GM19025 (cell line): ENCODE measurements around the gene PRDM16.

Source experiments
- ATAC-seq: cut with Tn5 transposase; IDR thresholded peaks from one replicate; pipeline ENCODE4 v1.9.1; 2021; ENCODE audit warnings: mild to moderate bottlenecking, low read depth, moderate library complexity; ENCODE audit not compliant: unreplicated experiment

The PRDM16 gene

DNA sequence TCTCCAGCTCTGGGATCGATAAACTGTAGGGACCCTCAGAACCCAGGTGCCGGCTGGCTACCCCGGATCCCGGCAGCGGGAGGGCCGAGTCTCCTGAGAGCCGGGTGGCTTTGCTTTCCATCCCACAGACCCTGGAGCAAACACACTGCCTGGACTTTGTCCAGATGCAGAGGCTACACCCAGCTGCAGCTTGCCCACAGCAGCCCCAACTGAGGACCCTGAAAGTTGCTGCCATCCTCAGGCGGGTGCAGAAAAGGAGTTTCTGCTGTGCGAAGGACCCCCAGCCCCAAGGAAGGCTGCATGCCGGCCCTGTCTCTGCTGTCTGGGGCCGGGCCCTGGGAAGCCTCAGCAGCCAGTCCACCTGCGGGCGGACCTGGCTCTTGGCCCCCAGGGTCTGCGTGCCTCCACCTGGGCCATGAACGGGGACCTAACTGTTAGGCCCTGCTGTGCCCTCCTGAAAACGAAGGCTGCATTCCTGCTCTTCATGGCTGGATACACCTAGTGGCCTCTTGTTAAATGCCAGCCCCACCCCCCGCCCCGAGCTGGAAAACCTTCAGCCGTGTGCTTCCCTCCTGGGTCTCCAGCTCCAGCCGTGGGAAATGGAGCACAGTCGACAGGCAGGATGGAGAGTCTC lies 287.9 kb downstream of the PRDM16 start:
- ATAC-seq: no peak

DNA sequence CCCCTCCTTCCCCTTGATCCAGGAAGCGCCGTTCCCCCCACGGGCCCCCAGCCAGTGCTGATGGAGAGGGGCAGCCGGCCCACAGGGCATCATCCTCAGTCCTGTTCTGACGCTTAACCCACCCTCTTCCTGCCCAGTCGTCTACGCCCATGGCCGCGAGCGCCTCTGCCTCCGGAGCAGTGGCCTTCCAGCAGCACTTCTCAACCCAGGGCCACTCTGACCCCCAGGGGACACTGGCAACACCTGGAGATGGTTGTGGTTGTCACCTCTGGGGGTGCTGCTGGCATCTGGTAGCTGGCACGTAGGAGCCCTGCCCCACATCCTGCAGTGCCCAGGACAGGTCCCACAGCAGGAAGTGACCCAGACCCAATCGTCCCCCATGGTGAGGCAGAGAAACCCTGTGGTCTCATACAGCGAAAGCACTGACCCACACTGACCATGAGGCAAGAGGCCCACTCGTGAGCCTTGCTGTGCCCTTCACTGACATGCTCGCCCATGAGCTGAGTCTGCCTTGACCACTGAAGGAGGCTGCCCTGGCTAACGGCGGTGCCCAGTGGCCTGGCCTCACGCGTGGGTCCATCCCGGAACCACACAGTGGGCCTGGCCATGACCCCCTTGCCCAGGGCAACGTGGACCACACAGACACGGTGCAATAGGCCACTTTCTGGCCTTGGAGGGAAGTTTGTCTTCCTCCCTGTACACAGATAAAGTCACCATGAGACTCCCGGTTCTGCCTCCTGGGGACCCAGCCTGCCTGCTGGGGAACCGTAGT lies 288.7 kb downstream of the PRDM16 start:
- ATAC-seq: no peak

DNA sequence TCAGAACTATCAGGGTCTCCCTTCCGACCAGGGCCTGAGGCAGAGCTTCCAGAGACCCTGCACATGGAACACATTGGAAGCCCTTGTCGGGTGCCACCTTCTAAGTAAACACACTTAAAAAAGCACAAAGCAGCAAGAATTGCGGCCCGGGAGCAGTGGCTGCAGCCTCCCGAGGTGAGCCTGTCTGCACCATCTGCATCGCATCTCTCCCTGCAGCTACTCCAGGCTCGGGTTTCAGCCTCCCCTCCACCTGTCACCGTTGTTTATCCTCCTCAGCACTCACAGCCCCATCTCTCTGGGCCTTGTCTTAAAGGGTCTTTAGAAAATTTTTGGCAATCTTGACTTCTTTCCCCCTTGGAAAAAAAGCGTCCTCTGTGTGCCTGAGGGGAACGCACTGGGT lies 290.3 kb downstream of the PRDM16 start:
- no peak for ATAC-seq

DNA sequence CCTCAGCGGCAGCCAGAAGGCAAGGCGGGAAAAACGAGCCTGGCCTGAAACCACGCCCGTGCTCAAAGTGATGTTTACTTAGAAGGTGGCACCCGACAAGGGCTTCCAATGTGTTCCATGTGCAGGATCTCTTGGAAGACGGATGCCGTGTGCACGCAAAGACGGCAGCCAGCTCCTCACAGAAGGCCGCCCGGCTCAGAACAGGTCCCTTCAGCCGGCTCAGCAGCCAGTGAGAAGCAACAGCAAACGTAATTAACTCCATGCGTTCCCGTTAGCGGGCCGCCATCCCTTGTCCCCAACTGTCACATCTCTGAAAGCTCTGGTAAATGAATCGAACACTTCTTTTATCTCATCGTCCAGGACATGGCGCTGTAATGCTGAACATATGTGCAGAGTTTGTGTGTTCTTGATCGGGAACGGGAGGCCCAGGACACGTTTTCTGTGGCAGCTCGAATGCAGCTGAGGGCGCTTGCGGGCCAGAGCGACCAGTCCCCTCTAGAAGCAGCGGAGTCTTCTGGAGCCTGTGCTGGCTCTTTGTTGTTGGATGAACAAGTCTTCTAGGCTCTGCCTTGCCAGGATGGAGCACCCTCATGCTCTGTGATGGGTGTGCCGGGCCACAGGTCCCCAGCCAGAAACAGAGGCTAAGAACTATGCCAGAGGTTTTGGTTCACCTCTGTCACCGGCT lies 290.9 kb downstream of the PRDM16 start:
- no peak for ATAC-seq

DNA sequence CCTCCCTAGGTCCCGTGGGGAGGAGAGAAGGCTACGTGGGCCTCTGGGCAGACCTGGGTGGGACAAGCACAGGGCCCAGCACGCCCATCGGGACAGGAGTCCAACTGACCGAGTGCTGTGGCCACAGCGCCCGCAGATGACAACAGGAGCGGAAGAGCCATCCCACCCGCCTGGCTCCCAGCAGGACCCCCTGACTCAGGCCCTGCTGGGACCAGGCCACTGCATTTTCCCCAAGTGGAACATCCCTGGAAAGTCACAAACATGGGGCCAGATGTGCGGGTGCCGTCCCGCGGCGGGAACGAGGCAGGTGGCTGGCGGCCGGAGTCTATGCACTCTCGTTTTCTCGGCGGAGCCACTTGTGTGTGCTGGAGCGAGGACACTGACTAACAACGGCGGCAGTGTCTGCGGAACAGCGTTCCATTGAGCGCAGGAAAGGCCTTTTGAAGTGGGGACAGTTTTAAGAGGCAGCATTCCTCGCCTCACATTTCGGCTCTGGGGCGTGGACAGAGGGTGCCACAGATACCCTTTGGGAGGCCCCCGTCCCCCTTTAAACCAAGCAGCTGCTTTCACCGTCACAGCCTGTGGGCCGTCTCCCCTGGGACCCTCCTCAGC lies 291.7 kb downstream of the PRDM16 start:
- no peak for ATAC-seq

DNA sequence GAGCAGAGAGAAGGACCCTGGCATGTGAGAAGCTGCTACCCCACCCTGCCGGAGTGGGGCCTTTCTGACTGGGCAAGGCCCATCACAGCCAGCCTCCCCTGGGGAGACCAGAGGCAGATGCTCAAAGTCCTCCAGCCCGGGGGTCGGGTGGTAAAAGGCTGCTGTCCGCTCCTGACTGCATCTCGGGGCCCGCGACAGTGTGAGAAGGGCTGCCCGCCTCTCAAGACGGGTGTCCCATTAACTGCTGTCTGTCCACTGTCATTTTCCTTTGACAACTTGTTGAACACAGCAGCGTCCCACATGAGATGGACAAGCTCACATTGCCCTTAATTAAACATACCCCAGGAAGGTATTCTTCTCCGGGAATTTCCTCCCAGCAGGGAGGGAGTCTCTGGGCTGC lies 294.0 kb downstream of the PRDM16 start:
- ATAC-seq: no peak

DNA sequence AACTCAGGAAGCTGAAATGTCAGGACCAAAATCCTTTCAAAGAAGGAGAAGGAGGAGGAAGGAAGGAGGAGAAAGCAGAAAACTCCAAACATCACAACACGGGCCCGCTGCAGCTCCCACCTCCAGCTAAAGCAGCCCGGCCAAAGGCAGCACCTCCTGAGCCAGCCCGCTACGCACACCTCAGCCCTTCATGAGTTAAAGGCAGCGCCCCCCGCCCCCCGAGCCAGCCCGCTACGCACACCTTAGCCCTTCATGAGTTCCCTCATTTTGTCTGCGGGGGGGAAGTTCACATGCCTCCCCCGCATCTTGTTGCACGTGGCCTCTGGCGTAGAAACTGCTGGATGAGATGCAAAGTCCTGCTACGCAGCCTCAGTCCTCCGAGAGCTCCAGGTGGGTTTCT lies 294.8 kb downstream of the PRDM16 start:
- no peak for ATAC-seq

DNA sequence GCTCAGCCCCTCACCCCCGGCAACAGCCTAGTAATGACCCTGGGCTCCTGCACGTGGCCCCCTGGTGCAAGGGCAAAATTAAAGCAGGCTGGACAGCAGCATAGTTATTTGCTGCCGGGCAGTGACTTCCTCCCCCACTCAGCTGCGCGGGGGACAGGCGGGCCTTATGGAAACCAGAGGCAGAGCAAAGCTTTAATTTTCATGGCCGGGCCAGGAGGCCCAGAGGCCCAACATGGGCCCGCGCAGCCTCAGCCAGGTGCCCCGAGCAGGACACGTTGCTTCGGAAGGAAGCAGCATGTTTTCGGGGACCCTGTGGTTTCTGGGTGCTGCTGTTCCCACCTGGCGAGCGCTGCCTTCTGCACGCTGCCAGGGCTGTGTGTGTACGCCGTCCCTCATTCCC lies 295.5 kb downstream of the PRDM16 start:
- ATAC-seq: no peak

DNA sequence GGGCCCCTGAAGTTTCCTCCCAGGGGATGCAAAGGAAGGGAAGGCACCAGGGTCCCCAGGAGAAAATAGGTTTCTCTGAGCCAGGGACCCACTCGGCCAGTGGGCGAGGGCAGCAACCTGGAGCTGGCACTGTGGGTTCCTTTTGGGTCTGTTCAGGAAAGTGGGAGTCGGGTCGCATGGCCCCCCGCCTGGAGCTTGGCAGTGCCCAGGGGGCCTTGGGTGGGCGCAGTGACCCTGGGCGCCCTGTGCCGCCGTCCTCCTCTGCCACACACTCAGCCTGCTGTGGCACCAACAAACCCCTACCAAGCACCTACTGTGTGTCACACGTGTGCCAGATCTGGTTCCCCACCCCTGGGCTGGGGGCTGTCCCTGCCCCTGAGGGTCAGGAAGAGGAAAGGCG lies 296.0 kb downstream of the PRDM16 start:
- ATAC-seq: no peak

DNA sequence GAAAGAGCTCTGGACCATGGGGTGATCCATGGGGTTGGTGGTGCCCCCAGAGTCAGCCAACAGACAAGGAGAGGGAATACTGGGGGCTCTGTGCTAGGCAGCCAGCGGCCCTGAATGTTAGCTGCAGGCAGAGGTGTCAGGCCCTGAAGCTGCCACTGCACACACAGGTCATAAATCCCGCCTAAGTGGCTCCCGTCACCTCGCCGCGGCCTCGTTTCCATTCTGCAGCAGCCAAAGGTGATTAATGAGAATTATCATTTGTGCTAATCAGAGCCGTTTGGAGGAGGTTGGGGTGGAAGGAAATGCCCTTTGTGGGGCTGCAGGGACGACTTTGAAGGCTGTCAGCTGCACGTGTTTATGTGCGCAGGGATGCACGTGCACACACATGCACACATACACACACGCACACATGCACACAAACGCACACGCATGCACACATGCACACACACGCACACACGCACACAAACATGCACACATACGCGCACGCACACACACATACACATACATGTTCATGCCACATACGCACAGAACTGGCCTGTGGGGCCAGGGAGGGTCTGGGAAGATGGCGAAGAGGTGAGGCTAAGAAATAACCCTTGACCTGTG lies 296.6 kb downstream of the PRDM16 start:
- no peak for ATAC-seq

DNA sequence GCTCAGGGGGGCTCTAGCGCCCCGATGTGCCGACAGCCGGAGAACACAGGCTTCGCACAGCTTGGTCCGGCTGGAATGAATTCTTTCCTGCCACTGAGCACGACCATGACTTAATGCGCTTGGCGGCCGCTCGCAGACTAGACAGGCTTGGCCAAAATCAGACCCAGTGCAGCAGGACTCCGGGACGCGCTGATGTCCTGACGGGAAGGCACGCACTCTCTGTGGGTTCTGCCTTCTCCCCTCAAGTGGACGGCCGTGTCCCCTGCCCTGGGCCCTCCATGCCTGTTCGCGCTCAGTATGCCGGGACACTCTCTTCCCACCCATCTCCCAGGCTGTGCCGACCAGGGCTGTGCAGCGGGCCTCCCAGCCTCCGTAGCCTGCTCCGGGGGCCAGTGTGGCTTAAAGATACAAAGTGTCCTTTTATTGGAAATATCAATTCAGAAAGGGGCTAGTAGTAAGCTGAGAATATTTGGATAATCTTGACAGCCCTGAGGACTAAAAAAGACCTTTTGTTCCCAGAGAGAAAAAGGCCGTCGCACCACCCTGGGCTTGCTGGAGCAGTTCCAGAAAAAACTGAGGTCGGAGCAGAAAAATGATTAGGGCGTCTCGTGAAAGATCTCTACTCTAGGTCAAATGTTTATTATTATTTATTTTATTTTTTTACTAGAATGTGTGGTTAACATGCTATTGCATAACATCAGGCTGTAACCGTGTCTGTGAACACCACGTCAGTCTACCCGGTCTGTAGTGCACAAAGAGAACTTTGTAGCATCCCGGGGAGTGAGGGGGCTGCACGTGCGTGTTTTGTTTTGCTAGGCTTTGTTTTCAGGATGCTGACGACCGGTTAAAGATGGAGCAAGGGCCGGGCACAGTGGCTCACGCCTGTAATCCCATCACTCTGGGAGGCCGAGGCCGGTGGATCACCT lies 297.4 kb downstream of the PRDM16 start:
- no peak for ATAC-seq

DNA sequence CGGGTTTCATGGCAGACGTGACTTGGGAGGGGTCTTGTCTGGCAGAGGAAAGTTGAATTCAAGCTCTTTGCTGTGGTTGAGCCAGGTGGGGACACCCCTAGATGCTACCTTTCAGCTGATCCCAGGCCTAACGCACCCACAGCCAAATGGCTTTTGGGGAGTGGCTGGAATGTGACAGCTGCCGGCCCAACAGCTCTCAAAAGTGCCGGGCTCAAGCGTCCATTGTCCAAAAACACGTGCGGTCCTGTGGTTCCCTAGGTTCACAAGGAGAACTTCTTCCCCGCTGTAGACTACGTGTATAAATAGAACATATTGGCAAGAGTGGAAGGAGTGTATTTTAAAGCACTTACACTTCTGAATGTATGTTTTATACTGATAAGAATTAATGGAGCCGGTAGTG lies 298.4 kb downstream of the PRDM16 start:
- ATAC-seq: no peak

DNA sequence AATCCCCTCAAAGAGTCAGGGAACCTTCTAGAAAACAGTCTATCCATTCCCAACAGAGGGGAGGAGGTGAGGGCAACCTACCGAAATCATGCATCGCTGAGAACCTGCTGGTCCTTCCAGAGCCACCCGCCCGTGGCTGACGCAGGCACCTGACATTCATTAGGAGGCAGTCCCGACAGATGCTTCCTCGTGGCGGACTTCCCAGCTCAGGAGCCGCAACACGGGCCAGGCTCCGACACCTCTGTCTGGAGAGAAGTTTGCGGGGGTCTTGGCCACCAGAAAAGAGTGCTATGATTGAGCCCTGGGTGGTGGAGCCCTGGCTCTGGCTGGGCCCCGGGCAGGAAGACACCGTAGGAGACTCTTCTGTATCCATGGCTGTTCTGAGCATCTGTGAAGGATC lies 299.1 kb downstream of the PRDM16 start:
- ATAC-seq: no peak

DNA sequence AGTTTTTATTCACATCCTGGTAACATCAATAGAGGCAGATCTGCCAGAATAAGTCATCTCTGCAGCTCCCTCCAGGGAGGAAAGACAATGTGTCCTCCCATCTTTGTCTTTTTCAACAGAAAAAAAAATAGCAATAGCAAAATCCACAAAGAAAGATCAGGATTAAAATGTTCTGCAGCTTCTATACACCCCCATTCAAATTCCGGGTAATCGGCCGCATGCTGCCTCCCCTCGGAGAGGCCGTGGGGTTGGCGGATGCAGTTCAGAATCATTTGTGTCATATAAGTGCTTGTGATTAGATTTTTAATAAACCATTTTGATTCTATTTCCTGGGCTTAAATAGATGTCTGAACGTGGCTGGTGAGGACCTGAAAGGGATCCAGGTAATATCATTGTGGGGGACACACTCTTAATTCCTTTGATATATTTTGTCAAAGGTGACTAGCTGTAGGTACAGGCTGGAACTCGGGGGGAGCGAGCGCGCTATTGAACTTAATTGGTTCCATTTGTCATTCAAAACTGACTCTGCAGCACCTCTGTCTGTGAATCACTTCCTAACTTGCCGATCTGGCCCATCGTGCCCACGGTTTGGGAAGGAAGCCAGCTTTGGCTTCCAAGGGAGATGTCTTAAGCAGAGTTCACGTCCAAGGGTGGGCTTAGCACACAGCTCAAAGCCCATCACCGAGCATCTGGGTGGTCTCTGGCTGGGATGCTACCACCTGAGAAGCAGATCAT lies 299.9 kb downstream of the PRDM16 start:
- no peak for ATAC-seq

DNA sequence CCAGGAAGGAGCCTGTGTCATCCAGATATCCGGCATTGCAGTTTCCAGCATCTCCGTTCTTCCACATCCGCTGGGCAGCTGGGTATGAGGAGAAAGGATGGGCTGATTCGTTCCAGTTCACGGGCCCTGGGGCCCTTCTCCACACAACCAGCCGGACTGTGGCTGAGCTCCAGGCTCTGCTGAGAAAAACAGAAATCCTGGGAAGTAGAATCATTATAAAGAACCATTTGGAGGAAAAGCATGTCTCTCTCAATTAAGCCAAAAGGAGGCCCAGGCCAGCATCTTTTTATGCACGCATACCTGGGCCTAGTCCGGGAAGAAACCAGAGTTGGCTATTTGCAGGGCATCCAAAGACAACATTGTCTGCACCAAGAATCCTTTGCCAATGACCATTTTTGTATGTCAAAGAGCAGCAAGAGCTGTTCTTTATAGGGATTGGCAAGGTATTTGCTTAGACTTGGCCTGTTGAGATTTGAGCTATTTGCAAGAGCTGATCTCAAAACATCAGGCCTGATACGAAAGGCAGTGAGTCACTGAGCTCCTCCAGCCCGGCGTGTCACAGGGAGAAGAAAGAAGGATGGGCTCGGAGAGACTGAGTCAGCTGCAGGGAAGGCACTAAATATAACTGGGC lies 300.6 kb downstream of the PRDM16 start:
- no peak for ATAC-seq

DNA sequence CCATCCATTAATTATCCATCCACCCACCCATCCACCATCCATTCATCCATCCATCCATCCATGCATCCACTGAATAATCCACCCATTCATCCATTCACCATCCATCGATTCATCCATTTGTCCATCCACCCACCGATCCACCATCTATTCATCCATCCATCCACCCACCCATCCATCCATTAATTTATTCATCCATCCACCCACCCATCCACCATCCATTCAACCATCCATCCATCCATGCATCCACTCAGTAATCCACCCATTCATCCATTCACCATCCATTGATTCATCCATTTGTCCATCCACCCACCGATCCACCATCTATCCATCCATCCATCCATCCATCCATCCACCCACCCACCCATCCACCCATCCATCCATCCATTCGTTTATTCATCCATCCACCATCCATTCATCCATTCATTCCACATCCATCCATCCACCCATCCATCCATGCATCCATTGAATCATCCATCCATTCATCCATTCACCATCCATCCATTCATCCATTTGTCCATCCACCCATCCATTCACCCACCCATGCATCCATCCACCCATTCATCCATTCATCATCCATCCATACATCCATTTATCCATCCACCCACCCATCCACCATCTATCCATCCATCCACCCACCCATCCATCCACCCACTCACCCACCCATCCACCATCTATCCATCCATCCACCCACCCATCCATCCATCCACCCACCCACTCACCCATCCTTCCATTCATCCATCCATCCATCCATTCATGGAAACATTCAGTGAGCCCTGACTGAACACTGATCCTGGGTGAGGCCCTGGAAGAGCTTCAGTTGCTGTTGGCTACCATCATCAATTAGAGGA lies 302.1 kb downstream of the PRDM16 start:
- ATAC-seq: no peak

DNA sequence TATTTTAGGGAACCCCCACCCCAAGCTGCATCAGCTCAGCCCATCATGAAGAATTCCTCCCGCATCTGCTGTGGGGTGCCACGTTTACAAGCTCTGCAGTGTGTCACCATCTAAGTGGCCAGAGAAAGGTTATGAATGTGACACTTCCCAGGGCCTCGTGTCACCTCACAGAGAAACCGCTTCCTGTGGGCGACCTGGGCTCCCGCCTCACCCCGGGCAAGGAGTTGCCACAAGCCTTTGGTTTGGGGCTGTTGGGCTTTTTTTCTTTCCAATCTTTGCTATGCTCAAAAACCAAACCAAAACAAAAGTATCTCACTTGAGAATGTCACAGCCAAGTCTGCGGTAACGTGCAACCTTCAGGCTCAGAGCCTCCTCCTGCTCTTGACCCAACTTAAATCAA lies 303.3 kb downstream of the PRDM16 start:
- ATAC-seq: no peak

DNA sequence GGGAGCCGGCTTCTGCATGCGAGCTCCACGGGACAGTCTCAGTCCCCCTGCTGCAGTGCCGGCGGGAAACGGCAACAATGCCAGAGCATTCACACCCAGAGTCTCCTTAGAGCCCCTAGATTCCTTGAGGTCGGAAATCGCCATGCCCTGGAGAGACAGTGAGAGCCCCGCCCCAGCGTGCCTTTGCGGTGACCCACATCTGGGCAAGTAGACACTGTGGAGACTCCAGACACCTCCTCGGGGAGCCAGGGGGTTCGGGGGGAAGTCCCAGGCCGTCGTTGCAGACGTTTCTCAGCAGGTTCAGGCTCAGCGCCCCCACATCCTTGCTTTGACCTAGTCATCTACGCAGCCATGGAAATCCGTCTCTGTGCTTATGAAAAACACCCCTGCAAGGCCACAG lies 304.2 kb downstream of the PRDM16 start:
- ATAC-seq: no peak
